ENCODE data around the gene FER.

- TF ChIP-seq CTCF (IDR thresholded peaks at IDR 0.05) (no peak), POLR2AphosphoS5 (IDR thresholded peaks at IDR 0.05) (no peak), POLR2A (IDR thresholded peaks at IDR 0.05) (no peak), EP300 (IDR thresholded peaks at IDR 0.05) (no peak)
These were observed 281.1 kb downstream of the FER start for GRCh38 chr5:109028608-109029299.
